Transverse colon (tissue), 4 donors: ENCODE results near the gene CAMK2D. TPM values are rescaled to one million over a fixed set of nuclear protein-coding genes. Genes with fewer than 3 reads are reported as not detected.

ENCODE experiments used
- DNase-seq: peaks from one replicate; pipeline ENCODE4 v3.0.0-alpha.2; 2019
- H3K27ac ChIP-seq, 4 donors: fragments of 200-600 bp; sonication (generic); 2 replicates each; pipeline ENCODE4 v1.5.1; 2016 to 2018; ENCODE audit warnings: inconsistent platforms in 4 of 4
- H3K27me3 ChIP-seq: fragments of 200-600 bp; sonication (generic); 2 replicates; pipeline ENCODE4 v1.5.1; 2017; ENCODE audit warnings: inconsistent platforms
- H3K36me3 ChIP-seq, 4 donors: fragments of 200-600 bp; sonication (generic); 2 replicates each; pipeline ENCODE4 v1.5.1; 2017 to 2019; ENCODE audit warnings: inconsistent platforms in 4 of 4
- H3K4me1 ChIP-seq, 4 donors: fragments of 200-600 bp; sonication (generic); 2 replicates each; pipeline ENCODE4 v1.5.1; 2017 to 2020; ENCODE audit warnings: inconsistent platforms in 4 of 4
- H3K4me3 ChIP-seq, 4 donors: fragments of 200-600 bp; sonication (generic); 1 replicate in 1 of 4; 2 replicates in 3 of 4; pipeline versions ENCODE4 v1.5.1 to v1.6.1; 2017 to 2019; ENCODE audit warnings: inconsistent platforms in 4 of 4
- H3K9me3 ChIP-seq, 2 donors: fragments of 200-600 bp; sonication (generic); 2 replicates each; pipeline ENCODE4 v1.5.1; 2017 to 2019; ENCODE audit warnings: inconsistent platforms in 2 of 2
- CTCF ChIP-seq, 5 experiments: fragments of 200-600 bp in 3 of 5; fragments of 450-650 bp in 2 of 5; sonication (generic) in 3 of 5; IDR thresholded peaks; 1 replicate in 2 of 5; 2 replicates in 3 of 5; pipeline ENCODE4 v1.5.1; 2016 to 2017; ENCODE audit warnings: antibody characterized with exemption in 5 of 5, inconsistent platforms in 3 of 5, mild to moderate bottlenecking in 2 of 5, moderate library complexity in 1 of 5
- EP300 ChIP-seq: sonication (generic); formaldehyde crosslinking; IDR thresholded peaks from one replicate; pipeline ENCODE4 v1.6.1; 2017; ENCODE audit warnings: antibody characterized with exemption, low read depth
- POLR2A ChIP-seq: fragments of 450-650 bp; IDR thresholded peaks from one replicate; pipeline ENCODE4 v1.6.1; 2016; ENCODE audit warnings: antibody characterized with exemption, mild to moderate bottlenecking, moderate library complexity
- POLR2AphosphoS5 ChIP-seq, 3 donors: sonication (generic); formaldehyde crosslinking; IDR thresholded peaks; one replicate each; pipeline ENCODE4 v1.6.1; 2016; ENCODE audit warnings: antibody characterized with exemption in 3 of 3
- WGBS, 2 donors: methylation state at CpG; one replicate each; pipeline ENCODE4 v1.1.5; 2018; ENCODE audit warnings: low coverage in 1 of 2; 5-methylcytosine and 5-hydroxymethylcytosine counted together
- in situ Hi-C, 4 donors: fragments of 200-750 bp; cut with MboI; loops; one replicate each; pipeline versions ENCODE4 v1.15.0 to v1.15.1; 2017; ENCODE audit warnings: low sequenced_read_pairs in 3 of 4, low pct_ligation_motif_present in 1 of 4, low pct_unique_long_range_greater_than_20kb in 1 of 4
- intact Hi-C: fragments of 100-400 bp; cut with DNase I; formaldehyde crosslinking; loops from one replicate; pipeline ENCODE4 v1.15.1; 2023; ENCODE audit warnings: low total_unique reads
- total RNA-seq, 4 donors: library from RNA; depleted of rRNA; stranded (reverse); fragments of >200 nt; gene quantifications; one replicate each; pipeline ENCODE4 v1.1.0, GENCODE V29; 2016

CAMK2D gene
- total RNA-seq, 4 donors from 2014 or later = 54.5 to 107 (median 84.7) TPM

DNA sequence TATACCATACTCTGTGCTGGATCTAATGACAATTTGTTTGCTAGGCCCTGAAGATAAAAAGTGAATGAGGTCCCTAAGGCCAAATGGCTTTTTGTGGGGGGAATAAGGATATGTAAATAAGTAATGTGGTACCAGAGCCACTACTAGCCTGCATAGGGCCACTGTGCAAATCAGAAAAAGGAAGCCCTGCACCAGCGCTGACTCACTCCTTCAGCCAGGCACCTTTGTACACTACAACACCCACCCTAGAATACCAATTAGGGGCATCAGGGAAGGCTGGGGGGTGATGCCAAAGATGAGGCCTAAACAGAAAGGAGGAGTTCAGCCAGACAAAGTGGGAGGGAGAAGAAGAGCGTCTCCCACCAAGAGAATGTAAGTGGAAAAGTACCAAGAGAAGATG is 122.2 kb downstream of the CAMK2D start:
- intact Hi-C loops (no loop called here), in situ Hi-C loops (no loop called here)
- TF ChIP-seq EP300 = no peak
- TF ChIP-seq POLR2AphosphoS5 (IDR thresholded peaks at IDR 0.05) = no peak
- TF ChIP-seq CTCF (IDR thresholded peaks at IDR 0.05) = no peak
- TF ChIP-seq POLR2A = no peak
- peak; percentile 44 for DNase-seq
- Histone ChIP-seq H3K27me3 (no peaks in the 10 kb centered on the region), H3K4me1 (peaks cover 35 to 92% (median 61%) of the 10 kb centered on the region in 4 donors), H3K9me3 (no peaks in the 10 kb centered on the region), H3K27ac (peak overlapping the region; percentile 77 to 87 (median 85)), H3K36me3 (no peaks in the 10 kb centered on the region), H3K4me3 (no peak overlapping the region)
- 50 to 86% methylated on average over 1 to 2 of the region's 2 CpGs for WGBS, 2 donors

- Histone ChIP-seq H3K27me3 (no peaks in the 10 kb centered on the region), H3K4me3 (no peak overlapping the region), H3K36me3 (no peaks in the 10 kb centered on the region), H3K4me1 (peaks cover 32 to 87% (median 56%) of the 10 kb centered on the region in 4 donors), H3K9me3 (no peaks in the 10 kb centered on the region), H3K27ac (peak overlapping the region; percentile 15 to 87 (median 80))
- intact Hi-C loops = no loop called here
- TF ChIP-seq POLR2A (no peak), POLR2AphosphoS5 (IDR thresholded peaks at IDR 0.05) (no peak), EP300 (no peak), CTCF (IDR thresholded peaks at IDR 0.05) (no peak)
- in situ Hi-C loops = no loop called here
- WGBS, 2 donors = 79 to 92% methylated on average over 3 of the region's 3 CpGs
- DNase-seq = no peak
These were observed 123.0 kb downstream of the CAMK2D start for GRCh38 chr4:113638562-113638832.

GRCh38 chr4:113637823-113638561 is 123.5 kb downstream of the CAMK2D start:
- in situ Hi-C loops = no loop called here
- intact Hi-C loops = no loop called here
- H3K9me3 ChIP-seq = no peaks in the 10 kb centered on the region
- H3K4me3 ChIP-seq = no peak overlapping the region
- TF ChIP-seq POLR2AphosphoS5 (IDR thresholded peaks at IDR 0.05) = no peak
- peak in 1 of 5 experiments; percentile 18 for TF ChIP-seq CTCF (IDR thresholded peaks at IDR 0.05)
- 91 to 95% methylated on average over 2 of the region's 2 CpGs for WGBS, 2 donors
- peaks cover 32 to 82% (median 52%) of the 10 kb centered on the region in 4 donors for H3K4me1 ChIP-seq
- H3K27me3 ChIP-seq = no peaks in the 10 kb centered on the region
- H3K27ac ChIP-seq = peak overlapping the region; percentile 15 to 87 (median 54)
- H3K36me3 ChIP-seq = no peaks in the 10 kb centered on the region
- no peak for DNase-seq

DNA sequence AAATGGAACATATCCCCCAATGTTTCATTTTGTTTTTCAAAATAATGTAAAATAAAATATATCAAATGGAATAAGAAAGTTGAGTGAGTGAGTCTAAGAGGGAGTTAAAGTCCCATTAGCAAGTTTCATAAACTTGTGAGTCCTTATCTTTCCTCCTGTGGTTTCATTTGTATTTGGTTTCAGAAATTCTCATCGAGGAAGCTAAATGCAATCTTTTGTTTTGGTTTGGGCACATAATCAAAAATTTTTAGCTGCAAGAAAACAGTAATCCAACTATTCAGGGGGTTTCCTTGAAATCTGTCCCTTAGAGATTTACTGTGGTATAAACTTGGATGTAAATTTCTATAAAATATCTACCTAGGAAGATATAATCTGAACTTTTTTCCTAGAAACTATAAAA is 124.2 kb downstream of the CAMK2D start:
- no peak overlapping the region for H3K4me3 ChIP-seq
- H3K36me3 ChIP-seq = no peaks in the 10 kb centered on the region
- 3 to 15% methylated on average over 1 of the region's 1 CpG for WGBS, 2 donors
- peaks cover 32 to 76% (median 47%) of the 10 kb centered on the region in 4 donors for H3K4me1 ChIP-seq
- peak overlapping the region in 3 of 4 donors; percentile 15 to 87 (median 56) for H3K27ac ChIP-seq
- intact Hi-C loops = no loop called here
- no peaks in the 10 kb centered on the region for H3K9me3 ChIP-seq
- TF ChIP-seq EP300 (no peak), POLR2AphosphoS5 (IDR thresholded peaks at IDR 0.05) (no peak), CTCF (IDR thresholded peaks at IDR 0.05) (no peak), POLR2A (no peak)
- DNase-seq = no peak
- in situ Hi-C loops = no loop called here
- H3K27me3 ChIP-seq = no peaks in the 10 kb centered on the region
